NB4 (cell line): ENCODE results near the gene APOL2.

Experiments used
- POLR2A ChIP-seq: IDR thresholded peaks from 2 replicates; pipeline ENCODE4 v1.6.1; 2011; ENCODE audit warnings: mild to moderate bottlenecking; ENCODE audit not compliant: insufficient read length; ENCODE audit errors: extremely low read depth
- TF ChIP-seq, protein P1 (sequence below): IDR thresholded peaks from one replicate; pipeline ENCODE4 v1.5.1; 2012; ENCODE audit warnings: low read depth, low read length

DNA sequence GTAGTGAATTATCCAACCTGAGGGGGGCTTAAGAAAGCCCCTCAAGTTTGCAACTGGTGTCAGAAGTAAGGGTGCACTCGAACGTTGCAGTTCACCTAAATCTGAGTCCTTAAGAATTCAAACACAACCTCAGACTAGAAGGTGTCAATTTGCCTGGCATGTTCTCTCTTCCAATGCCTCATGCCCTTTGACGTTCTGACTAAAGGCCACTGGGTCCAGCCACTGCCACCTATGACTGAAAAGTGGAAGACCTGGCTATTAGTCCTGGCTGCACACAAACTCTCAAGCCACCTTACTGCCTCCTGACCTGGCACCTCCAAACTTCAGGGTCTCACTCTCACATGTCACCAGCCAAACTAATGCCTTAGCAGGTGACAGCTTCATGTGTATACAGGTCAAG lies 45.8 kb downstream of the APOL2 start:
- TF ChIP-seq, protein P1, sequence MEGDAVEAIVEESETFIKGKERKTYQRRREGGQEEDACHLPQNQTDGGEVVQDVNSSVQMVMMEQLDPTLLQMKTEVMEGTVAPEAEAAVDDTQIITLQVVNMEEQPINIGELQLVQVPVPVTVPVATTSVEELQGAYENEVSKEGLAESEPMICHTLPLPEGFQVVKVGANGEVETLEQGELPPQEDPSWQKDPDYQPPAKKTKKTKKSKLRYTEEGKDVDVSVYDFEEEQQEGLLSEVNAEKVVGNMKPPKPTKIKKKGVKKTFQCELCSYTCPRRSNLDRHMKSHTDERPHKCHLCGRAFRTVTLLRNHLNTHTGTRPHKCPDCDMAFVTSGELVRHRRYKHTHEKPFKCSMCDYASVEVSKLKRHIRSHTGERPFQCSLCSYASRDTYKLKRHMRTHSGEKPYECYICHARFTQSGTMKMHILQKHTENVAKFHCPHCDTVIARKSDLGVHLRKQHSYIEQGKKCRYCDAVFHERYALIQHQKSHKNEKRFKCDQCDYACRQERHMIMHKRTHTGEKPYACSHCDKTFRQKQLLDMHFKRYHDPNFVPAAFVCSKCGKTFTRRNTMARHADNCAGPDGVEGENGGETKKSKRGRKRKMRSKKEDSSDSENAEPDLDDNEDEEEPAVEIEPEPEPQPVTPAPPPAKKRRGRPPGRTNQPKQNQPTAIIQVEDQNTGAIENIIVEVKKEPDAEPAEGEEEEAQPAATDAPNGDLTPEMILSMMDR = no peak
- no peak for TF ChIP-seq POLR2A
